ENCODE data around the gene EFNA2. TPM values are rescaled to one million over a fixed set of nuclear protein-coding genes. Genes with fewer than 3 reads are reported as not detected.

EFNA2 gene
- total RNA-seq, 1 experiment from 2014 or later = 48.5 TPM

DNA sequence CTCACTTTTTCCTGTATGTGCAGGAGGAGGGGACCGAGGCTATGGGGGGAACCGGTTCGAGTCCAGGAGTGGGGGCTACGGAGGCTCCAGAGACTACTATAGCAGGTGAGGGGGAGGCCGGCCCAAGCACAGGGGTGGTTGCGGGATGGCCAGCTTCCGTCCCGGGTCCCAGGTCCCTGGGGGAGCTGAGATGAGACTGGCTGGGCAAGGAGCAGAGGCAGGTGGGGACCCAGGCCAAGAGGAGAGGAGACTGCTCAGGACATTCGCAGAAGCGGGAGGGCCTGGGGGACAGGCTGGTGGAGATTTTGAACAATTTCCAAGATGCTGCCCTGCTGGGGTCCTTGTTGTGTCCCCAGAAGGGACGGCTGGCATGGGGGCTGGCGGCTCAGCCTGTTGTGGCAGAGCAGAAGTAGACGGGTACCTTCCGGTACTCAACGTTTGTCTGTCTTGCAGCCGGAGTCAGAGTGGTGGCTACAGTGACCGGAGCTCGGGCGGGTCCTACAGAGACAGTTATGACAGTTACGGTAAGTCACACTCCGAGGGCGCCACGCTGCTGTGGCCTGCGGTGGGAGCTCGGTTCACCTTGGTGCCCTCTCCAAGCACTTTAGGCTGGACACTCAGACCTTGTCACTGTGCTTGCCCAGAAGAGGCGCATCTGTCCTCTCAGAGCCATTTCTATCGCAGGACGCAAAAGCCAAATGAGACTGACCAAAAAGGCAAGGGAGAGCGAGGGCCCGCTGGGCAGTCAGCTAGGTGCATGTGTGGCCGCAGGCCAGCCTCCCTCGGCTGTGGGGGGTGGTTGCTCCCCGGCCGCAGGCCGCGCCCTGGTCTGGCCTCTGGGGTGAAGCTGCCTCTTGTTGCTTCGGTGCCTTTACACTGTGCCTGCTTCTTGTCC lies 13.9 kb upstream of the EFNA2 start:
- DNase-seq (ENCODE audit: low spot score) = no peak

DNA sequence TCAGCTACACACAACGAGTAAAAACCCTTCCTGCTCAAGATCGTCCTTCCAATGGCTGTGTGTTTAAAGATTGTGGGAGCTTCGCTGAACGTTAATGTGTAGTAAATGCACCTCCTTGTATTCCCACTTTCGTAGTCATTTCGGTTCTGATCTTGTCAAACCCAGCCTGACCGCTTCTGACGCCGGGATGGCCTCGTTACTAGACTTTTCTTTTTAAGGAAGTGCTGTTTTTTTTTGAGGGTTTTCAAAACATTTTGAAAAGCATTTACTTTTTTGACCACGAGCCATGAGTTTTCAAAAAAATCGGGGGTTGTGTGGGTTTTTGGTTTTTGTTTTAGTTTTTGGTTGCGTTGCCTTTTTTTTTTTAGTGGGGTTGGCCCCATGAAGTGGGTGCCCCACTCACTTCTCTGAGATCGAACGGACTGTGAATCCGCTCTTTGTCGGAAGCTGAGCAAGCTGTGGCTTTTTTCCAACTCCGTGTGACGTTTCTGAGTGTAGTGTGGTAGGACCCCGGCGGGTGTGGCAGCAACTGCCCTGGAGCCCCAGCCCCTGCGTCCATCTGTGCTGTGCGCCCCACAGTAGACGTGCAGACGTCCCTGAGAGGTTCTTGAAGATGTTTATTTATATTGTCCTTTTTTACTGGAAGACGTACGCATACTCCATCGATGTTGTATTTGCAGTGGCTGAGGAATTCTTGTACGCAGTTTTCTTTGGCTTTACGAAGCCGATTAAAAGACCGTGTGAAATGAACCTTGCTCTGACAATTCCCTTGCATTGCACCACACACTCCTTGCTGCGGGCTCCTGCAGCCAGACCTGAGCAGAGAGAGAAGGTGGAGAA lies 13.0 kb upstream of the EFNA2 start:
- DNase-seq (ENCODE audit: low spot score) = no peak

GRCh38 chr19:1273263-1274041 lies 12.2 kb upstream of the EFNA2 start:
- no peak for DNase-seq (ENCODE audit: low spot score)

DNA sequence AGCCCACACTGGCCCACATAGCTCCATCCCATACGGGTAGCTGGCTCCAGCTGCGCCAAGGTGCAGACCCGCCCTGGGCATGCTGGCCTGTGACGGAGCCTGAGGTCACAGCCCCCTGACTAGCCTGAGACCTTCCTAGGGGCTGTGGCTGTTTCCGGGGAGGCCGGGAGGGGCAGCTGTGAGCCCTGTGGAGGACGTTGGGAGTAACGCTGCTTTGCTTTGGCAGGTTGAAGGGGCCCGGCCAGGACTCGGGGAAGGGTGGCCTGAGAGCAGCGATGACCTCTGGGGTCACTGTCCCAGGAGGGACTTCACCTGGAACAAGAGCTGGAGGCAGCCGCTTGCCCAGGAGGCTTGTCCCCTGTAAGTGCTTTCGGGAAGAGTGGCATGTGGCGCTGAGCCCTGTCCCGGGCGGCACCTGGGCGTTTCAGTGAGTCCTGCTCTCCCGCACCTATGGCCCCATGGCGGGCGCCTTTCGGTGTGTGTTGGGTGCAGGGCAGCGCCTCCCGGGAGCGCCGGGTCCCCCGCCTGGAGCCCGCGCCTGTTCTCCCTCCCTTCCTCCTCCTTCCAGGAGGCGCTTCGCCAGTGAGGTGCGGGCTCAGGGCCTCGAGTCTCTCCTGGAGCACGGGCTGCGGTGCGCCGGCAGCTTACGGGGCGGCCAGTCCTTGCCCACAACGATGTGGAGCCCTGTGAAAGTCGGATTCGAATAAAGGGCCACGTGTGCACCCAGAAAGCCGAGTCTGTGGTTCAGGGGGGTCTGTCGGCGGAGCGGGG lies 11.4 kb upstream of the EFNA2 start:
- no peak for DNase-seq (ENCODE audit: low spot score)

DNA sequence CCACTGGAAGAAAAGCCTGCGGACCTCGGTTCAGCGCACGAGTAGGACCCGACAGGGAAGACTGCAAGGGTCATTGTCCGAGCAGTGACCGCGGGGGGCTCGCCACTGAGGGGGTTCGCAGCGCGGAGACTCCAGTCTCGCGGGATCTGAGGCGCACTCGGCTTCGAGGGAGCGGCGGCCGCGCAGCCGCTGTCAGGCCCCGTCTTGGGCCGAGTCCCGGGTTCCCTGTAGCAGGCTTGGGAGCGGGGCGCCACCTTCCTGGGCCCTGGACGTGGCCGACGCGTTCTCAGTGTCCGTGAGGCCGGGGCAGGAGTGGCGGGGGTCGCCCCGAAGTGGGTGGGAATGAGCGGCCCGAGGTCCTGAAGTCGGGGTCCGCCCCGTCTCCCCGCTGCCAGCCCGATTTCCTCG lies 10.8 kb upstream of the EFNA2 start:
- DNase-seq (ENCODE audit: low spot score) = no peak

DNA sequence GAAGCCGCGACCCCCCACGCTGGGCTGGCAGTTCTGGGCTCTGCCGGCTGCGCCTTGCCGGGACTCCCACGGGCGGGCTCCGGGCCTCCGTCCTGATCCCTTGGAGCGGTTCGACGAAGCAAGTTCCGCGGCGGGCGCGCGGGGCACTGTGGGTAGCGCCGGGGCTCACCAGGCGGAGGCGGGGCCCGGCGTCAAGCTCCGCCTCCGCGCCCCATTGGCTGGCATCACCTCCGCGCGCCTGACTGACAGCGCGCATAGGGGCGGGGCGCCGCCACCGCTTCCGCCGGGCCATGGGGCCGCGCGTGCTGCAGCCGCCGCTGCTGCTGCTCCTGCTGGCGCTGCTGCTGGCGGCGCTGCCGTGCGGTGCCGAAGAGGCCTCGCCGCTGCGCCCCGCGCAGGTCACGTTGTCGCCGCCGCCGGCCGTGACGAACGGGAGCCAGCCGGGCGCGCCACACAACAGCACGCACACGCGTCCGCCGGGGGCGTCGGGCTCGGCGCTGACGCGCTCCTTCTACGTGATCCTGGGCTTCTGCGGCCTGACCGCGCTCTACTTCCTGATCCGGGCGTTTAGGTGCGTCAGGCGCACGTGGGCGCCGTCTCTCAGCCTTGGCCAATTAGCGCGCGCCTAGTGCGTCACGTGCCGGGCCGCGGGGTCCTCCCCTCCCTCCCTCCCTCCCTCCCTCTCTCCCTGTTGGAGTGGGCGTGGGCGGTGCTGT lies 10.3 kb upstream of the EFNA2 start, which contains the start of gene FAM174C:
Gene FAM174C, plus strand, starts transcription at position 271 of the 716 bp plus-strand sequence. Its CDS starts 20 bp downstream, at position 291.
- peak; percentile 93 for DNase-seq (ENCODE audit: low spot score)

GRCh38 chr19:1275976-1276627 lies 9.6 kb upstream of the EFNA2 start:
- DNase-seq (ENCODE audit: low spot score) = no peak

DNA sequence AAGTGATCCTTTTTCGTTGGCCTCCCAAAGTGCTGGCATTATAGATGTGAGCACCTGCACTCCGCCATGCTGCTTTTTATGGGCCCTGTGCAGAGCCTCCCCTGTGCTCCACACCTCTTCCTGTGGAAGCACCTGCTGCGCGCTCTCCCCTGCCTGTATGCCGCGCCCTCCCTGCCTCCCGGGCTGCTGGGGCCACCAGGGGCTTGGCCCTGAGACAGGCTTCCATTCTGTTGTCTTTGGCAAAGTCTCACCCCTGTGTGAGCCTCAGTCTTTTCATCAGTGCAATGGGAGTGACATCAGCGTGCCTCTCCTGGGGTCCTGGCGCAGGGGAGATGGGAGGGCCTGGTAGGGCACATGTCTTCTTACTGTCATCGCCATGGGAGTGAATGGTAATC lies 9.0 kb upstream of the EFNA2 start:
- DNase-seq (ENCODE audit: low spot score) = no peak

GRCh38 chr19:1277061-1277460 lies 8.6 kb upstream of the EFNA2 start:
- DNase-seq (ENCODE audit: low spot score) = no peak

- no peak for DNase-seq (ENCODE audit: low spot score)
Observed at GRCh38 chr19:1278074-1278473, 7.6 kb upstream of the EFNA2 start.

DNA sequence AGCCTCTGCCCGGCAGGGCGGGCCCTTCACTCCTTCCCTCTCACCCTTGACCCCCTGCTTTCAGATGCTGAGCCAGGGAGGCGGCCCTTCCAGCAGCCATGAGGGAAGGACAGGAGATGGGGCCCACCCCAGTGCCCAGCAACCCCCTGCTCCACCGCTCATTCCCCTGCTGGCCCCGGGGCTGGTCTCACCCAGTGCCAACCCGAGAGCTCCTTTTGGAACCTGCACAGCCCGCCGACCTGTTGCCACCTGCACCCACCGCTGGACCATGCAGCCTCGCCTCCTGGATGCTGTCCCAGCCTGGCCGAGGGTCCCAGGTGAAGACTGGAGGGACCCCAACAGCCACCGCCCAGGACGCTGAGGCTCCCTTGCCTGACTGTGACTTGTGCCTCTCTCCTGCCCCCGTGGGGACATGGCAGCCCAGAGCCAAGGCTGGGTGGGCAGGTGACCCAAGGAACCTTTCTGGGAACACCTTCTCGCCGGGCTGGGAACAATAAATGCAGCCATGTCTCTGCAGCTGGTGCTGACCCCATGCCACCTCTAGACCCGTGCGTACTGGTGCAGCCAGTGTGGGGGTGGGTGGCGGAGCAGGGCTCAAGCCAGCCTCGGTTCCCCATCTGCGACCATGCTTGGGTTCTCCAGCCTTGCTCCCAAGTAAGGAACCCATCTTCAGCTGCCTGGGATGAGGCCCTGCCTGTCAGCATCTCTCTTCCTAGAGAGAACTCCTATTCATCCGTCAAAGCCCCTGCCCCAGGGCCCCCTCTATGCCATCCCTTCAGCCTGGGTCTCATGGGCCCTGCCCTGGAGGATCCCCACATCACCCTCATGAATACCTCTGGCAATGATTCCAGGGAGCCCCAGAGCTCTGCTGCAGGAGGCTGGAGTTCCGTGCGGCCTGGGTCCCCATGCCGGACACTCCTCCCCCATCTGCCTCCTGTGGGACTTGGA lies 6.7 kb upstream of the EFNA2 start:
- no peak for DNase-seq (ENCODE audit: low spot score)

GRCh38 chr19:1279782-1280341 lies 5.8 kb upstream of the EFNA2 start:
- peak; percentile 91 for DNase-seq (ENCODE audit: low spot score)

DNA sequence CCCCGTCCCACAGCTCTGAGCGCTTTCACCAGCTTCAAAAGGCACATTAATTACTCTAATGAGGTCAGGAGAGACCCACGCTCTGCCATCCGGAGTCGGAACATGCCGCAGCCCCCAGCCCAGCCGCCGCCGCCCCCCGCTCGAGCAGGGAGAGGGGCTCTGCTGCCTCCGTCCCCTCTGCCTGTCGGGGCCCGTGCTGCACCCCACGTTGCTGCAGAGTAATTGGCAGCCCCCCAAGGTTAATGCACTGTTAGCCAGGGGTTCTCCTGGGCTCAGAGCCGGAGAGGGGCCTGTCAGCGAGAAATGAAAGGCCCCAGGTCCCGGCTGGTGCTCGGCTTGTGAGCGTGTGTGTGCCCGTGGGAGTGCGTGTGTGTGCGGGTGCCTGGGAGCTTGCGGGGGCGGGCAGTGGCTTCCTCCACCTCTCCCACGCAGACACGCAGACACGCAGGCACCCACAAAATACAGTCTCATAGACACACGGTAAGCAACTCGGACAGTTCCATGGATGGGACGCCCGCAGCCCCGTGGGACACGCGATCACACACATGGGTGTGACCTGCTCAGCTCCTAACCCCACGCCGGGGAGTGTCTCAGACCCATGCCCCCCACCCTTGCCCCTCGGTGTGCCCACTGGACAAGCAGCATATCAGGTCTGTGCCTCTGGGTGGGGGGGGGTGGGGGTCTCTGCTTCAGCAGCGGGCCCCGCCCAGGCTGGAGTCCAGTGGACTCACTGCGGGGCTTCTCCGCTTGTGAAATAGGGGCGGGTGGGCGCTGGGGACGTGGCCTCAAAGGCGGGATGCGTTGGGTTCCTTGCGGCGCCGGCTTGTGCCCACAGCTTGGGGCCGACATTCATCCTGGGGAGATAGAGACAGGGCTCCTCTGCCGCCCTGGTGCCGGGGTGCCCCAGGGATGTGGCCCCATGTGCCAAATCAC lies 4.8 kb upstream of the EFNA2 start:
- DNase-seq (ENCODE audit: low spot score) = no peak

DNA sequence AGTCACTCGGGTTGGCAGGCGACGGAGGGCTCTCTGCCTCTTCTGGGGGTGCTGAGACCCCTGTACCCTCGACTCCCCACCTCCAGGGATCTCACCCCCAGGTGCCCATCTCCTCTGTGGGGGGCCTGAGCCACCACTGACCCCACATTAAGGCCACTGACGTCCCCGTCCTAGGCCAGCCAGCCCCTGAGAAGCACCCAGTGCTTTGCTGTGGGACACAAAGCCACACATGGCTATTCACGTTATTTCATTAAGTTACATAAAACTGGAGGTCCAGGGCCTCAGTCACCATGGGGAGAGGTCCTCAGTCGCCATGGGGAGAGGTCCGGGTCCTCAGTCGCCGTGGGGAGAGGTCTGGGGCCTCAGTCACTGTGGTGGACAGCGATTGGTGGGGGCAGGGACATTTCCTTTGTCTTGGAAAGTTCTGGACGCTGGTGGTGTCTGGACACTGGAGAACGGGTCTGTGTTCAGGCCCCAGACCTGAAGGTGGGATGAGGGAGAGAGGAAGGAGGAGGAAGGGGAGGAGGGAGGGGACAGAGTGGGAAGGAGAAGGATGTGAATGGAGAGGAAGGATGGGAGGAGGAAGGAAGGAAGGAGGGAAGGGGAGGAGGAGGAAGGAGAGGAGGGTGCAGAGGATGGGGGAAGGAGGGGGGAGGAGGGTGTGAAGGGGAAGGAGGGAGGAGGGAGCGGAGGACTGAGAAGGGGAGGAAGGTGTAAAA lies 3.9 kb upstream of the EFNA2 start:
- no peak for DNase-seq (ENCODE audit: low spot score)

DNA sequence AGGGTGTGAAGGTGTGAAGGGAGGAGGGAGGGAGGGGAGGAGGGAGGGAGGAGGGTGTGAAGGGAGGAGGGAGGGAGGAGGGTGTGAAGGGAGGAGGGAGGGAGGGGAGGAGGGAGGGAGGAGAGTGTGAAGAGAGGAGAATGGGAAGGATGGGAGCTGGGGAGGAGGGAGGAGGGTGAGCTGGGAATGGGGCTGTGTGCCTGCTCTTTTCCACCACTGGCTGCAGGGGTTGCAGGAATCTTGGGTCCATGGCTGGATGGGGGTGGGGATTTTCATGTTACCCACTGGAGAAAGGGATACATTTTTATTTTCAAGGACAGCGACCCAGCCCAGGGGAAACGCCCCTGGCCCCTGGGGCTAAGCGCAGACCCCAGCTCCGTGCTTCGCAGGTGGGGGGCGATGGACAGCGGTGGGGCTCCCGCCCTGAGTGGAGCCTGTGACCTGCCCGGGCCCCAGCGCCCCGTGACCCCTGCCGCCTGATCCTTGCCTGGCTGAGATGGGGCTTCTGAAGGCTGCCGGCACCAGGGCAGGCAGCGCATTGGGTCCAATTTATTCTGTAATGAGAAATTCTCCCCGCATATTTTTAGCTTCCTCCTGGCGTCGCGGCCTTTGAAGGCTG lies 3.0 kb upstream of the EFNA2 start:
- no peak for DNase-seq (ENCODE audit: low spot score)

Data from HT-29 (cell line).